ENCODE measurements around the gene NCKAP5.

Gene NCKAP5

GRCh38 chr2:132645176-132645575 lies 923.1 kb downstream of the NCKAP5 start:
- no peak for DNase-seq

- DNase-seq = no peak
These were observed 925.8 kb downstream of the NCKAP5 start for GRCh38 chr2:132642415-132642814.

- DNase-seq = no peak
These were observed 926.4 kb downstream of the NCKAP5 start for GRCh38 chr2:132641819-132642218.

- DNase-seq = no peak
These were observed 928.1 kb downstream of the NCKAP5 start for GRCh38 chr2:132640116-132640515.

GRCh38 chr2:132638313-132639040 lies 929.8 kb downstream of the NCKAP5 start:
- no peak for DNase-seq

- no peak for DNase-seq
These were observed 931.9 kb downstream of the NCKAP5 start for GRCh38 chr2:132636346-132636745.

GRCh38 chr2:132633635-132634034 lies 934.6 kb downstream of the NCKAP5 start:
- DNase-seq = no peak

- DNase-seq = no peak
These were observed 936.1 kb downstream of the NCKAP5 start for GRCh38 chr2:132632000-132632649.

- no peak for DNase-seq
These were observed 940.7 kb downstream of the NCKAP5 start for GRCh38 chr2:132627536-132627935.

- DNase-seq = no peak
These were observed 945.0 kb downstream of the NCKAP5 start for GRCh38 chr2:132623096-132623839.

Measured in DMS 273 treated with DMSO at 0.1 percent for 48 hours (cell line).